HepG2 (cell line): ENCODE results near the gene BEST2. TPM values are rescaled to one million over a fixed set of nuclear protein-coding genes. Genes with fewer than 3 reads are reported as not detected.

Source experiments
- AHR ChIP-seq: IDR thresholded peaks from 2 replicates; pipeline ENCODE4 v1.6.1; 2018; ENCODE audit warnings: missing genetic modification reagents, missing compliant biosample characterization
- FOXJ3 ChIP-seq: sonication (generic); formaldehyde crosslinking; IDR thresholded peaks from 2 replicates; pipeline ENCODE4 v1.4.0; 2020; ENCODE audit warnings: missing genetic modification reagents, mild to moderate bottlenecking, borderline replicate concordance
- FOXO4 ChIP-seq: sonication (generic); formaldehyde crosslinking; conservative IDR thresholded peaks from 2 replicates; pipeline ENCODE4 v1.8.1; 2023; ENCODE audit warnings: missing genetic modification reagents
- KMT2A ChIP-seq: sonication (generic); formaldehyde crosslinking; IDR thresholded peaks from 2 replicates; pipeline ENCODE4 v1.4.0; 2020; ENCODE audit warnings: missing genetic modification reagents
- MXD4 ChIP-seq: IDR thresholded peaks from 2 replicates; pipeline ENCODE4 v1.6.1; 2016; ENCODE audit warnings: mild to moderate bottlenecking, missing biosample characterization, missing genetic modification reagents
- SAFB2 ChIP-seq: sonication (generic); formaldehyde crosslinking; IDR thresholded peaks from 2 replicates; pipeline ENCODE4 v1.5.1; 2020; ENCODE audit warnings: missing genetic modification reagents, low read depth, mild to moderate bottlenecking, borderline replicate concordance
- ZNF549 ChIP-seq: sonication (generic); formaldehyde crosslinking; IDR thresholded peaks from 2 replicates; pipeline ENCODE4 v1.5.0; 2020; ENCODE audit warnings: missing genetic modification reagents
- polyA plus RNA-seq, 8 experiments: library from polyadenylated mRNA; depleted of rRNA in 3 of 8; stranded (reverse) in 7 of 8; unstranded in 1 of 8; fragments of >200 nt; fragmentation: Illumina TruSeq in 4 of 8; extraction: Trizol in 4 of 8; gene quantifications; 2 replicates each; pipeline versions ENCODE4 v1.2.1 to v1.2.3, GENCODE V29; 2011 to 2016; ENCODE audit warnings: low read depth in 4 of 8, missing spikeins in 1 of 8, mixed read lengths in 1 of 8; ENCODE audit not compliant: insufficient read depth in 1 of 8
- total RNA-seq, 5 experiments: library from RNA; depleted of rRNA; stranded (reverse); fragments of >200 nt; fragmentation: Illumina TruSeq; extraction: Trizol; gene quantifications; 2 replicates each; pipeline ENCODE4 v1.2.3, GENCODE V29; 2016; ENCODE audit warnings: low read depth in 1 of 5
- TF ChIP-seq, protein P1 (sequence below): sonication (generic); formaldehyde crosslinking; IDR thresholded peaks from 2 replicates; pipeline ENCODE4 v1.5.0; 2020; ENCODE audit warnings: missing genetic modification reagents
- TF ChIP-seq, protein P2 (sequence below): sonication (generic); formaldehyde crosslinking; IDR thresholded peaks from 2 replicates; pipeline ENCODE4 v1.5.1; 2020; ENCODE audit warnings: missing genetic modification reagents, mild to moderate bottlenecking, borderline replicate concordance
- TF ChIP-seq, protein P3 (sequence below): sonication (generic); formaldehyde crosslinking; IDR thresholded peaks from 2 replicates; pipeline ENCODE4 v1.5.1; 2020; ENCODE audit warnings: mild to moderate bottlenecking, missing genetic modification reagents, borderline replicate concordance
- TF ChIP-seq, protein P4 (sequence below): sonication (generic); formaldehyde crosslinking; IDR thresholded peaks from 2 replicates; pipeline ENCODE4 v1.4.0; 2020; ENCODE audit warnings: mild to moderate bottlenecking, missing genetic modification reagents, borderline replicate concordance

The BEST2 gene
- total and polyA plus RNA-seq, 2 of the 13 experiments (the other 11 are each of a cell fraction or from before 2014, with no cell fraction given): not detected

DNA sequence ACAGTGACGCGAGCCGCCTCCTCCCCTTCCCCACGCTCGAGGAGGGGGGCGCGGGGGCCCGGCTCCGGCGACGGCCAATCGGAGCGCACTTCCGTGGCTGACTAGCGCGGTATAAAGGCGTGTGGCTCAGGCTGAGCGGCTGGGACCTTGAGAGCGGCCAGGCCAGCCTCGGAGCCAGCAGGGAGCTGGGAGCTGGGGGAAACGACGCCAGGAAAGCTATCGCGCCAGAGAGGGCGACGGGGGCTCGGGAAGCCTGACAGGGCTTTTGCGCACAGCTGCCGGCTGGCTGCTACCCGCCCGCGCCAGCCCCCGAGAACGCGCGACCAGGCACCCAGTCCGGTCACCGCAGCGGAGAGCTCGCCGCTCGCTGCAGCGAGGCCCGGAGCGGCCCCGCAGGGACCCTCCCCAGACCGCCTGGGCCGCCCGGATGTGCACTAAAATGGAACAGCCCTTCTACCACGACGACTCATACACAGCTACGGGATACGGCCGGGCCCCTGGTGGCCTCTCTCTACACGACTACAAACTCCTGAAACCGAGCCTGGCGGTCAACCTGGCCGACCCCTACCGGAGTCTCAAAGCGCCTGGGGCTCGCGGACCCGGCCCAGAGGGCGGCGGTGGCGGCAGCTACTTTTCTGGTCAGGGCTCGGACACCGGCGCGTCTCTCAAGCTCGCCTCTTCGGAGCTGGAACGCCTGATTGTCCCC, 39.9 kb downstream of the BEST2 start, which contains the start of gene JUNB (continued):
- TF ChIP-seq FOXO4 (no peak), AHR (CRISPR knock-in tag) (peak; percentile 92), KMT2A (CRISPR knock-in tag) (peak; percentile 50), SAFB2 (CRISPR knock-in tag) (peak; percentile 86; the same call in 1 of the 2 replicates), FOXJ3 (CRISPR knock-in tag) (0 out of 2 replicates have a peak, but pooled peaks have one; percentile 49), ZNF549 (CRISPR knock-in tag) (no peak), MXD4 (peak; percentile 69; the same call in 1 of the 2 replicates)
- TF ChIP-seq, protein P1, sequence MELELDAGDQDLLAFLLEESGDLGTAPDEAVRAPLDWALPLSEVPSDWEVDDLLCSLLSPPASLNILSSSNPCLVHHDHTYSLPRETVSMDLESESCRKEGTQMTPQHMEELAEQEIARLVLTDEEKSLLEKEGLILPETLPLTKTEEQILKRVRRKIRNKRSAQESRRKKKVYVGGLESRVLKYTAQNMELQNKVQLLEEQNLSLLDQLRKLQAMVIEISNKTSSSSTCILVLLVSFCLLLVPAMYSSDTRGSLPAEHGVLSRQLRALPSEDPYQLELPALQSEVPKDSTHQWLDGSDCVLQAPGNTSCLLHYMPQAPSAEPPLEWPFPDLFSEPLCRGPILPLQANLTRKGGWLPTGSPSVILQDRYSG (CRISPR knock-in tag): 0 out of 2 replicates have a peak, but pooled peaks have one; percentile 8
- TF ChIP-seq, protein P2, sequence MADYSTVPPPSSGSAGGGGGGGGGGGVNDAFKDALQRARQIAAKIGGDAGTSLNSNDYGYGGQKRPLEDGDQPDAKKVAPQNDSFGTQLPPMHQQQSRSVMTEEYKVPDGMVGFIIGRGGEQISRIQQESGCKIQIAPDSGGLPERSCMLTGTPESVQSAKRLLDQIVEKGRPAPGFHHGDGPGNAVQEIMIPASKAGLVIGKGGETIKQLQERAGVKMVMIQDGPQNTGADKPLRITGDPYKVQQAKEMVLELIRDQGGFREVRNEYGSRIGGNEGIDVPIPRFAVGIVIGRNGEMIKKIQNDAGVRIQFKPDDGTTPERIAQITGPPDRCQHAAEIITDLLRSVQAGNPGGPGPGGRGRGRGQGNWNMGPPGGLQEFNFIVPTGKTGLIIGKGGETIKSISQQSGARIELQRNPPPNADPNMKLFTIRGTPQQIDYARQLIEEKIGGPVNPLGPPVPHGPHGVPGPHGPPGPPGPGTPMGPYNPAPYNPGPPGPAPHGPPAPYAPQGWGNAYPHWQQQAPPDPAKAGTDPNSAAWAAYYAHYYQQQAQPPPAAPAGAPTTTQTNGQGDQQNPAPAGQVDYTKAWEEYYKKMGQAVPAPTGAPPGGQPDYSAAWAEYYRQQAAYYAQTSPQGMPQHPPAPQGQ (CRISPR knock-in tag): no peak
- TF ChIP-seq, protein P3, sequence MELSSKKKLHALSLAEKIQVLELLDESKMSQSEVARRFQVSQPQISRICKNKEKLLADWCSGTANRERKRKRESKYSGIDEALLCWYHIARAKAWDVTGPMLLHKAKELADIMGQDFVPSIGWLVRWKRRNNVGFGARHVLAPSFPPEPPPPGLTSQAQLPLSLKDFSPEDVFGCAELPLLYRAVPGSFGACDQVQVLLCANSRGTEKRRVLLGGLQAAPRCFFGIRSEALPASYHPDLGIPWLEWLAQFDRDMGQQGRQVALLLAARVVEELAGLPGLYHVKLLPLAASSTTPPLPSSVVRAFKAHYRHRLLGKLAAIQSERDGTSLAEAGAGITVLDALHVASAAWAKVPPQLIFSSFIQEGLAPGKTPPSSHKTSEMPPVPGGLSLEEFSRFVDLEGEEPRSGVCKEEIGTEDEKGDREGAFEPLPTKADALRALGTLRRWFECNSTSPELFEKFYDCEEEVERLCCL: no peak
- TF ChIP-seq, protein P4, sequence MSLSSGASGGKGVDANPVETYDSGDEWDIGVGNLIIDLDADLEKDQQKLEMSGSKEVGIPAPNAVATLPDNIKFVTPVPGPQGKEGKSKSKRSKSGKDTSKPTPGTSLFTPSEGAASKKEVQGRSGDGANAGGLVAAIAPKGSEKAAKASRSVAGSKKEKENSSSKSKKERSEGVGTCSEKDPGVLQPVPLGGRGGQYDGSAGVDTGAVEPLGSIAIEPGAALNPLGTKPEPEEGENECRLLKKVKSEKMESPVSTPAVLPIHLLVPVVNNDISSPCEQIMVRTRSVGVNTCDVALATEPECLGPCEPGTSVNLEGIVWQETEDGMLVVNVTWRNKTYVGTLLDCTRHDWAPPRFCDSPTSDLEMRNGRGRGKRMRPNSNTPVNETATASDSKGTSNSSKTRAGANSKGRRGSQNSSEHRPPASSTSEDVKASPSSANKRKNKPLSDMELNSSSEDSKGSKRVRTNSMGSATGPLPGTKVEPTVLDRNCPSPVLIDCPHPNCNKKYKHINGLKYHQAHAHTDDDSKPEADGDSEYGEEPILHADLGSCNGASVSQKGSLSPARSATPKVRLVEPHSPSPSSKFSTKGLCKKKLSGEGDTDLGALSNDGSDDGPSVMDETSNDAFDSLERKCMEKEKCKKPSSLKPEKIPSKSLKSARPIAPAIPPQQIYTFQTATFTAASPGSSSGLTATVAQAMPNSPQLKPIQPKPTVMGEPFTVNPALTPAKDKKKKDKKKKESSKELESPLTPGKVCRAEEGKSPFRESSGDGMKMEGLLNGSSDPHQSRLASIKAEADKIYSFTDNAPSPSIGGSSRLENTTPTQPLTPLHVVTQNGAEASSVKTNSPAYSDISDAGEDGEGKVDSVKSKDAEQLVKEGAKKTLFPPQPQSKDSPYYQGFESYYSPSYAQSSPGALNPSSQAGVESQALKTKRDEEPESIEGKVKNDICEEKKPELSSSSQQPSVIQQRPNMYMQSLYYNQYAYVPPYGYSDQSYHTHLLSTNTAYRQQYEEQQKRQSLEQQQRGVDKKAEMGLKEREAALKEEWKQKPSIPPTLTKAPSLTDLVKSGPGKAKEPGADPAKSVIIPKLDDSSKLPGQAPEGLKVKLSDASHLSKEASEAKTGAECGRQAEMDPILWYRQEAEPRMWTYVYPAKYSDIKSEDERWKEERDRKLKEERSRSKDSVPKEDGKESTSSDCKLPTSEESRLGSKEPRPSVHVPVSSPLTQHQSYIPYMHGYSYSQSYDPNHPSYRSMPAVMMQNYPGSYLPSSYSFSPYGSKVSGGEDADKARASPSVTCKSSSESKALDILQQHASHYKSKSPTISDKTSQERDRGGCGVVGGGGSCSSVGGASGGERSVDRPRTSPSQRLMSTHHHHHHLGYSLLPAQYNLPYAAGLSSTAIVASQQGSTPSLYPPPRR (CRISPR knock-in tag): peak; percentile 83
